ENCODE measurements around the gene TGM4. TPM values are rescaled to one million over a fixed set of nuclear protein-coding genes. Genes with fewer than 3 reads are reported as not detected.

Gene TGM4
- total and polyA plus RNA-seq, 2 donors (not counting 1 experiment from before 2014, with no cell fraction given), result not detected

GRCh38 chr3:44902628-44903027, 28.2 kb downstream of the TGM4 start:
- Histone ChIP-seq H3K27ac (ENCODE audit: low read length in 2 of 2) (no peak overlapping the region), H3K27me3 (replicated peaks in 1 of 4; ENCODE audit: control extremely low read depth in 1 of 4, control insufficient read depth in 3 of 4, insufficient read depth in 4 of 4, low read length in 3 of 4) (peaks cover 0 to 14% (median 3%) of the 10 kb centered on the region in 4 experiments), H2AFZ (ENCODE audit: insufficient read depth, low read depth, low read length, poor library complexity, severe bottlenecking) (no peak overlapping the region), H3K79me2 (ENCODE audit: control insufficient read depth, insufficient read depth, low read length) (no peaks in the 10 kb centered on the region), H3K4me2 (replicated peaks; ENCODE audit: low read depth, low read length, poor library complexity, severe bottlenecking) (no peak overlapping the region), H3K36me3 (replicated peaks in 1 of 2; ENCODE audit: control extremely low read depth in 1 of 2, control insufficient read depth in 1 of 2, extremely low read depth in 1 of 2, insufficient read depth in 2 of 2, low read length in 1 of 2) (no peaks in the 10 kb centered on the region), H3K9ac (ENCODE audit: low read length) (no peak overlapping the region), H4K20me1 (ENCODE audit: control insufficient read depth, insufficient read depth, low read length, poor library complexity, severe bottlenecking) (no peaks in the 10 kb centered on the region), H3K9me3 (ENCODE audit: control extremely low read depth in 1 of 3, control insufficient read depth in 2 of 3, insufficient read depth in 1 of 3, low read length in 2 of 3) (peaks cover 0 to 10% (median 0%) of the 10 kb centered on the region in 3 donors), H3K4me1 (ENCODE audit: control insufficient read depth in 2 of 2, insufficient read depth in 2 of 2, low read length in 2 of 2) (no peaks in the 10 kb centered on the region), H3K4me3 (ENCODE audit: control extremely low read depth in 1 of 5, extremely low read depth in 1 of 5, insufficient read depth in 1 of 5, low read depth in 2 of 5, low read length in 4 of 5) (no peak overlapping the region)
- no peaks in the 10 kb centered on the region for H3K9me3 Mint-ChIP-seq (ENCODE audit: insufficient read depth)
- H3K4me1 Mint-ChIP-seq, result no peaks in the 10 kb centered on the region
- 77% methylated on average over 2 of the region's 4 CpGs for WGBS (ENCODE audit: insufficient coverage)
- intact Hi-C loops (cut with micrococcal nuclease), result no loop called here
- no peak for DNase-seq
- peaks cover 23% of the 10 kb centered on the region for H3K27me3 Mint-ChIP-seq
- no peak for ATAC-seq (ENCODE audit: low read depth)
- ChIA-PET CTCF (interaction anchor here (1.6 kb wide), 1 partner anchor 11 kb away, joined by 4 read pairs; no protein-coding TSS in a partner anchor), POLR2A (no interaction called here)
- H3K4me3 Mint-ChIP-seq, result no peak overlapping the region
- TF ChIP-seq CTCF (IDR thresholded peaks at IDR 0.05), result no peak
- TF ChIP-seq EZH2 (IDR thresholded peaks at IDR 0.05; ENCODE audit: borderline replicate concordance, insufficient read depth, low read depth, low read length, poor library complexity, severe bottlenecking), result no peak
- no peak overlapping the region for H3K27ac Mint-ChIP-seq

- no peak for ATAC-seq (ENCODE audit: low read depth)
- Mint-ChIP-seq H3K27ac (no peak overlapping the region), H3K27me3 (peaks cover 24% of the 10 kb centered on the region), H3K4me3 (no peak overlapping the region), H3K4me1 (no peaks in the 10 kb centered on the region), H3K9me3 (ENCODE audit: insufficient read depth) (no peaks in the 10 kb centered on the region)
- peaks cover 0 to 14% (median 3%) of the 10 kb centered on the region in 4 experiments for H3K27me3 ChIP-seq (replicated peaks in 1 of 4; ENCODE audit: control extremely low read depth in 1 of 4, control insufficient read depth in 3 of 4, insufficient read depth in 4 of 4, low read length in 3 of 4)
- no peak for DNase-seq
- H4K20me1 ChIP-seq (ENCODE audit: control insufficient read depth, insufficient read depth, low read length, poor library complexity, severe bottlenecking), result no peaks in the 10 kb centered on the region
- TF ChIP-seq CTCF (IDR thresholded peaks at IDR 0.05) (no peak), EZH2 (IDR thresholded peaks at IDR 0.05; ENCODE audit: borderline replicate concordance, insufficient read depth, low read depth, low read length, poor library complexity, severe bottlenecking) (no peak)
- H3K9ac ChIP-seq (ENCODE audit: low read length), result no peak overlapping the region
- H3K27ac ChIP-seq (ENCODE audit: low read length in 2 of 2), result no peak overlapping the region
- H3K4me3 ChIP-seq (ENCODE audit: control extremely low read depth in 1 of 5, extremely low read depth in 1 of 5, insufficient read depth in 1 of 5, low read depth in 2 of 5, low read length in 4 of 5), result no peak overlapping the region
- H2AFZ ChIP-seq (ENCODE audit: insufficient read depth, low read depth, low read length, poor library complexity, severe bottlenecking), result no peak overlapping the region
- peaks cover 0 to 10% (median 0%) of the 10 kb centered on the region in 3 donors for H3K9me3 ChIP-seq (ENCODE audit: control extremely low read depth in 1 of 3, control insufficient read depth in 2 of 3, insufficient read depth in 1 of 3, low read length in 2 of 3)
- ChIA-PET POLR2A (no interaction called here), CTCF (no interaction called here)
- H3K79me2 ChIP-seq (ENCODE audit: control insufficient read depth, insufficient read depth, low read length), result no peaks in the 10 kb centered on the region
- H3K36me3 ChIP-seq (replicated peaks in 1 of 2; ENCODE audit: control extremely low read depth in 1 of 2, control insufficient read depth in 1 of 2, extremely low read depth in 1 of 2, insufficient read depth in 2 of 2, low read length in 1 of 2), result no peaks in the 10 kb centered on the region
- 27% methylated on average over 2 of the region's 2 CpGs for WGBS (ENCODE audit: insufficient coverage)
- no peaks in the 10 kb centered on the region for H3K4me1 ChIP-seq (ENCODE audit: control insufficient read depth in 2 of 2, insufficient read depth in 2 of 2, low read length in 2 of 2)
- intact Hi-C loops (cut with micrococcal nuclease), result no loop called here
- H3K4me2 ChIP-seq (replicated peaks; ENCODE audit: low read depth, low read length, poor library complexity, severe bottlenecking), result no peak overlapping the region
These were observed 28.9 kb downstream of the TGM4 start for GRCh38 chr3:44903314-44903713.
